PC-3 (cell line): Measurements from ENCODE around the gene MT1H. TPM values are rescaled to one million over a fixed set of nuclear protein-coding genes. Genes with fewer than 3 reads are reported as not detected.

Experiments
- ATAC-seq: fragments of 200-7000 bp; cut with Tn5 transposase; 2 replicates; pipeline ENCODE4 v1.9.1; 2020; ENCODE audit warnings: mild to moderate bottlenecking, moderate library complexity
- BruUV-seq: library from RNA; stranded (reverse); fragments of 400-500 nt; replicated peaks from 2 replicates; lab custom pipeline; 2021; lab: Mats Ljungman, UMichigan
- CTCF ChIA-PET: fragments of 300-600 bp; sonication (Branson Sonifier 250); formaldehyde crosslinking; loops from one replicate; lab custom pipeline; 2022; ENCODE audit warnings: antibody characterized with exemption; lab: Charles Lee
- POLR2A ChIA-PET: fragments of 300-600 bp; sonication (Branson Sonifier 250); formaldehyde crosslinking; loops from one replicate; lab custom pipeline; 2022; ENCODE audit warnings: antibody characterized with exemption; ENCODE audit not compliant: unreplicated experiment; lab: Charles Lee
- DNase-seq: peaks from one replicate; pipeline ENCODE4 v3.0.0-alpha.2; 2015
- H2AFZ ChIP-seq: fragments of 300-600 bp; sonication (generic); 2 replicates; pipeline ENCODE4 v1.6.0; 2016; ENCODE audit warnings: antibody characterized with exemption, low read length
- H3F3A ChIP-seq: fragments of 300-600 bp; sonication (generic); one replicate; pipeline ENCODE4 v1.6.0; 2017; ENCODE audit warnings: antibody characterized with exemption, low read length, control low read depth, mild to moderate bottlenecking; ENCODE audit not compliant: unreplicated experiment
- H3K27ac ChIP-seq: fragments of 300-600 bp; sonication (generic); 2 replicates; pipeline ENCODE4 v1.5.1; 2016; ENCODE audit warnings: mild to moderate bottlenecking, low read length
- H3K27me3 ChIP-seq: fragments of 300-600 bp; sonication (generic); 2 replicates; pipeline ENCODE4 v1.6.1; 2016; ENCODE audit warnings: low read length, mixed read lengths
- H3K36me3 ChIP-seq: fragments of 300-600 bp; sonication (generic); 2 replicates; pipeline ENCODE4 v1.6.1; 2016; ENCODE audit warnings: low read depth, mixed run types, low read length, mixed read lengths
- H3K4me1 ChIP-seq: fragments of 300-600 bp; sonication (generic); 2 replicates; pipeline ENCODE4 v1.5.1; 2016; ENCODE audit warnings: low read length; ENCODE audit not compliant: insufficient read depth
- H3K4me2 ChIP-seq: fragments of 300-600 bp; sonication (generic); 2 replicates; pipeline ENCODE4 v1.6.0; 2016; ENCODE audit warnings: low read length
- H3K4me3 ChIP-seq: fragments of 300-600 bp; sonication (generic); 2 replicates; pipeline ENCODE4 v1.5.1; 2016; ENCODE audit warnings: mild to moderate bottlenecking, low read length, mixed read lengths
- H3K79me2 ChIP-seq: fragments of 300-600 bp; sonication (generic); 2 replicates; pipeline ENCODE4 v1.6.1; 2017; ENCODE audit warnings: low read length, mixed read lengths
- H3K9ac ChIP-seq: fragments of 300-600 bp; sonication (generic); 2 replicates; pipeline ENCODE4 v1.6.0; 2016; ENCODE audit warnings: mild to moderate bottlenecking, low read length
- H3K9me2 ChIP-seq: fragments of 300-600 bp; sonication (generic); replicated peaks from 2 replicates; pipeline ENCODE4 v1.6.1; 2016; ENCODE audit warnings: mixed run types, low read length, mixed read lengths
- H3K9me3 ChIP-seq: fragments of 300-600 bp; sonication (generic); 2 replicates; pipeline ENCODE4 v1.6.1; 2016; ENCODE audit warnings: low read length, mixed read lengths
- H4K20me1 ChIP-seq: fragments of 300-600 bp; sonication (generic); 2 replicates; pipeline ENCODE4 v1.6.1; 2016; ENCODE audit warnings: low read length, mixed read lengths
- CTCF ChIP-seq: fragments of 300-600 bp; sonication (generic); conservative IDR thresholded peaks from 2 replicates; pipeline ENCODE4 v1.5.1; 2017; ENCODE audit warnings: antibody characterized with exemption, low read depth, mild to moderate bottlenecking, low read length
- EZH2 ChIP-seq: fragments of 300-600 bp; sonication (generic); IDR thresholded peaks from one replicate; pipeline ENCODE4 v1.6.1; 2017; ENCODE audit warnings: antibody characterized with exemption, mild to moderate bottlenecking, low read length; ENCODE audit not compliant: unreplicated experiment
- EZH2phosphoT487 ChIP-seq: fragments of 300-600 bp; sonication (generic); IDR thresholded peaks from 2 replicates; pipeline ENCODE4 v1.6.1; 2018; ENCODE audit warnings: mild to moderate bottlenecking, antibody characterized with exemption, low read length, borderline replicate concordance
- intact Hi-C: fragments of 100-400 bp; cut with micrococcal nuclease; formaldehyde crosslinking; loops from 2 replicates; pipeline ENCODE4 v1.9.0; 2023
- total RNA-seq: library from RNA; depleted of rRNA; stranded (reverse); fragments of >200 nt; gene quantifications from 2 replicates; pipeline ENCODE4 v1.2.3, GENCODE V29; 2014

Gene MT1H
- total RNA-seq, 1 experiment from 2014 or later = not detected

DNA sequence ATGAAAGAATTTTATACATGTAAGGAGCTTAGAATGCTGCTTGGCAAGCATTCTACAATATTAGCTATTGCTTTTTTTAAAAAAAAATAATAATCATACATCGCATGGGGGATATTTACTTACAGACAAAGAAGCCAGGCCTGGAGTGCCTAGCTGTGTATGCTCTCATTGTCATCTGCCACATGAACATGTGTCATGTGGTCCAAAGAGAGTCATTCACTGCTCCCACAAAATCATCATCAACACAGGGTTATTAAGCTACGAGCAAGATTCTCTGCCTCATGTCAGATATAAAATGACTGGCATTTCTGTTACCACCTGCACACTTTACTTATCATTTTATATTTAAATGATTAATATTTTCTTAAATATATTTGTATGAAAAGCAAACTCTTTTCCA lies 46.0 kb upstream of the MT1H start:
- no peak overlapping the region for H3K27ac ChIP-seq
- BruUV-seq = no TSS peak
- no peak for ATAC-seq
- peaks cover 9% of the 10 kb centered on the region for H3K4me1 ChIP-seq
- no peak overlapping the region for H3K4me3 ChIP-seq
- no peak for DNase-seq
- H4K20me1 ChIP-seq = no peaks in the 10 kb centered on the region
- ChIA-PET CTCF (no interaction called here), POLR2A (no interaction called here)
- no peaks in the 10 kb centered on the region for H3K36me3 ChIP-seq
- no peaks in the 10 kb centered on the region for H3K27me3 ChIP-seq
- H3K4me2 ChIP-seq = no peak overlapping the region
- H3K9ac ChIP-seq = no peak overlapping the region
- H3F3A ChIP-seq = no peaks in the 10 kb centered on the region
- no peaks in the 10 kb centered on the region for H3K9me2 ChIP-seq
- no peak overlapping the region for H2AFZ ChIP-seq
- no peaks in the 10 kb centered on the region for H3K9me3 ChIP-seq
- intact Hi-C loops = no loop called here
- H3K79me2 ChIP-seq = no peaks in the 10 kb centered on the region
- no peak for TF ChIP-seq EZH2
- TF ChIP-seq CTCF = no peak
- no peak for TF ChIP-seq EZH2phosphoT487

- intact Hi-C loops = no loop called here
- H3K27ac ChIP-seq = no peak within 1 kb of the TSS
- 0 out of 2 replicates have a peak within 1 kb of the TSS, but pooled peaks have one; percentile 72 for H3K4me2 ChIP-seq
- no peak within 1 kb of the TSS for H3K9ac ChIP-seq
- TF ChIP-seq CTCF (no peak), EZH2 (no peak), EZH2phosphoT487 (no peak)
- ChIA-PET POLR2A (no interaction called here), CTCF (no interaction called here)
- ATAC-seq (no peak), DNase-seq (no peak)
- BruUV-seq = no TSS peak
- no peaks in the 10 kb centered on the region for H3K9me2 ChIP-seq
- peaks cover 9% of the 10 kb centered on the region for H3K4me1 ChIP-seq
- no peaks in the 10 kb centered on the region for H3K36me3 ChIP-seq
- H3K27me3 ChIP-seq = no peaks in the 10 kb centered on the region
- H3K9me3 ChIP-seq = no peaks in the 10 kb centered on the region
- H3F3A ChIP-seq = no peaks in the 10 kb centered on the region
- no peaks in the 10 kb centered on the region for H3K79me2 ChIP-seq
- no peaks in the 10 kb centered on the region for H4K20me1 ChIP-seq
- H3K4me3 ChIP-seq = no peak within 1 kb of the TSS
- H2AFZ ChIP-seq = no peak within 1 kb of the TSS
Measured at GRCh38 chr16:56625140-56625942, 44.3 kb upstream of the MT1H start, which contains the start of gene MT1E. Gene MT1E (plus strand): TSS chr16:56625781. CDS start chr16:56625852, 71 bp downstream.
